Smooth muscle cell (in vitro differentiated cells): ENCODE results near the gene ETFB. TPM values are rescaled to one million over a fixed set of nuclear protein-coding genes. Genes with fewer than 3 reads are reported as not detected.
"Not testable (repeated sequence)": the region's sequence is repeated elsewhere in the genome, so short reads cannot be mapped to it uniquely, and the experiment has no call there.

ENCODE experiments used
- DNase-seq: peaks from one replicate; lab custom pipeline; 2025; ENCODE audit not compliant: unreplicated experiment; lab: John Stamatoyannopoulos, UW
- H2AFZ ChIP-seq: fragments of 200-600 bp; sonication (generic); 2 replicates; pipeline ENCODE4 v1.6.0; 2016; ENCODE audit warnings: antibody characterized with exemption, low read depth, mild to moderate bottlenecking
- H3F3A ChIP-seq: fragments of 200-600 bp; sonication (generic); 2 replicates; pipeline ENCODE4 v1.6.0; 2017; ENCODE audit warnings: antibody characterized with exemption, low read depth
- H3K27ac ChIP-seq: fragments of 200-600 bp; sonication (generic); 2 replicates; pipeline ENCODE4 v1.5.1; 2016; ENCODE audit warnings: low read depth, mild to moderate bottlenecking
- H3K27me3 ChIP-seq: fragments of 200-600 bp; sonication (generic); 2 replicates; pipeline ENCODE4 v1.6.1; 2016; ENCODE audit warnings: low read depth, mild to moderate bottlenecking
- H3K36me3 ChIP-seq: fragments of 200-600 bp; sonication (generic); 2 replicates; pipeline ENCODE4 v1.5.1; 2016; ENCODE audit warnings: low read depth
- H3K4me1 ChIP-seq: fragments of 200-600 bp; sonication (generic); 2 replicates; pipeline ENCODE4 v1.5.1; 2016; ENCODE audit warnings: low read depth
- H3K4me2 ChIP-seq: fragments of 200-600 bp; sonication (generic); 2 replicates; pipeline ENCODE4 v1.6.0; 2016; ENCODE audit warnings: mild to moderate bottlenecking
- H3K4me3 ChIP-seq: fragments of 200-600 bp; sonication (generic); 2 replicates; pipeline ENCODE4 v1.5.1; 2016; ENCODE audit warnings: mild to moderate bottlenecking
- H3K79me2 ChIP-seq: fragments of 200-600 bp; sonication (generic); 2 replicates; pipeline ENCODE4 v1.6.0; 2016; ENCODE audit warnings: low read depth, mild to moderate bottlenecking
- H3K9ac ChIP-seq: fragments of 200-600 bp; sonication (generic); 2 replicates; pipeline ENCODE4 v1.6.0; 2016; ENCODE audit warnings: low read depth
- H3K9me3 ChIP-seq: fragments of 200-600 bp; sonication (generic); replicated peaks from 2 replicates; pipeline ENCODE4 v1.5.1; 2016; ENCODE audit warnings: low read depth
- H4K20me1 ChIP-seq: fragments of 200-600 bp; sonication (generic); 2 replicates; pipeline ENCODE4 v1.6.0; 2016; ENCODE audit warnings: low read depth
- CTCF ChIP-seq: fragments of 200-600 bp; sonication (generic); IDR thresholded peaks from 2 replicates; pipeline ENCODE4 v1.5.1; 2017; ENCODE audit warnings: borderline replicate concordance, mild to moderate bottlenecking, antibody characterized with exemption; ENCODE audit not compliant: insufficient read depth, poor library complexity, severe bottlenecking
- WGBS: methylation state at CpG from one replicate; pipeline ENCODE4 v1.1.7; 2016; ENCODE audit warnings: low lambda C conversion rate; 5-methylcytosine and 5-hydroxymethylcytosine counted together
- polyA plus RNA-seq: library from polyadenylated mRNA; unstranded; fragments of >200 nt; fragmentation: Nextera tagmentation; extraction: Ambion mirVana; gene quantifications from 2 replicates; pipeline ENCODE4 v1.2.1, GENCODE V29; 2016
- total RNA-seq: library from RNA; depleted of rRNA; stranded (reverse); fragments of >200 nt; gene quantifications from 2 replicates; pipeline ENCODE4 v1.2.3, GENCODE V29; 2014

ETFB gene
- total and polyA plus RNA-seq, 2 experiments from 2014 or later, result 51.1 to 94.5 TPM

- H3K27me3 ChIP-seq, result no peaks in the 10 kb centered on the region
- H3K36me3 ChIP-seq, result no peaks in the 10 kb centered on the region
- no peak overlapping the region for H2AFZ ChIP-seq
- no peaks in the 10 kb centered on the region for H3K9me3 ChIP-seq
- WGBS, result 58% methylated on average over 6 of the region's 6 CpGs
- peak; percentile 19 for TF ChIP-seq CTCF
- no peaks in the 10 kb centered on the region for H3K4me1 ChIP-seq
- H3K27ac ChIP-seq, result no peak overlapping the region
- no peaks in the 10 kb centered on the region for H4K20me1 ChIP-seq
- no peak overlapping the region for H3K9ac ChIP-seq
- H3F3A ChIP-seq, result no peaks in the 10 kb centered on the region
- H3K79me2 ChIP-seq, result no peaks in the 10 kb centered on the region
- no peak overlapping the region for H3K4me2 ChIP-seq
- no peak for DNase-seq
- H3K4me3 ChIP-seq, result no peak overlapping the region
Observed at GRCh38 chr19:51407511-51408131, 41.4 kb upstream of the ETFB start.

DNA sequence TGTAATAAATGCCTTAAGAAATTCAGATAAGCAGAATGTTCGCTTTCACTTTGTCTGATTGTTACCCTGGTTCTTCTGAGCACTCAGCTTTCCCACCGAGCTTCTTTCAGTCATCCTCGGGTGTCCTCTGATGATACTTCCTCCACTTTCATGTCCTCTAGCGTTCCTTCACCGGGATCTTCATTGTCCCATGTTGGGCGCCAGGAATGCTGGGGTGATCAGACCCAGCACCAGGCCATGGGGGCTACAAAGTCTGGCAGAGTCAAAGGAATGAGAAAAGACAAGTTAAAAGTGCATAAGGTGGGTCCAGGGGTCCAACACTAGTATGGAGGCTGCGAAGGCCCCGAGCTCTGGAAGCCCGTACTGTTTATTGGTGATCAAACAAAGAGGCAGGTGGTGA, 35.9 kb upstream of the ETFB start:
- Histone ChIP-seq H3K4me3 (no peak overlapping the region), H3K4me1 (no peaks in the 10 kb centered on the region), H3K9me3 (no peaks in the 10 kb centered on the region), H3F3A (no peaks in the 10 kb centered on the region), H3K27me3 (no peaks in the 10 kb centered on the region), H3K27ac (no peak overlapping the region), H2AFZ (no peak overlapping the region), H3K79me2 (no peaks in the 10 kb centered on the region), H3K9ac (no peak overlapping the region), H3K4me2 (no peak overlapping the region), H3K36me3 (no peaks in the 10 kb centered on the region), H4K20me1 (no peaks in the 10 kb centered on the region)
- TF ChIP-seq CTCF, result no peak
- DNase-seq, result no peak
- 95% methylated on average over 9 of the region's 9 CpGs for WGBS

DNA sequence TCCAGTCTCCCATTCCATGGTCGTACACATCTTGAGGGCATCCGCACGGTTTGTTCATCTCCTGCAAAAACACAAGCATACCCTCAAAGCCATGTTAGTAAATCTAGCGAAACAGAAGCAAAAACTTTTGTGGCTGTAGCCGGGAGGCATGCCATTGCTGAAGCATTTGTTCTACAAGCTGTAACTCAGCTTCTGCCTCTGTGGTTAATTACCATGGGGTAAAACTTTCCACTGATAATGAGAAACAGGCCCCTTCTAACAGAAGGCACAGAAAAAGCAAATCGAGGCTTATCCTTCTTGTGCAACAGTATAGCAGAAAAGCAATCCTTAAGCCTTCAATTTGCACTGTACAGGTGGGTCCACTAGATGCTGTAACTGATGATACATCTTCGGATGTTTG, 33.7 kb upstream of the ETFB start:
- H3K36me3 ChIP-seq, H3K27ac ChIP-seq, H3K4me1 ChIP-seq, H3K27me3 ChIP-seq, H4K20me1 ChIP-seq, H3K4me3 ChIP-seq, H3K9ac ChIP-seq, DNase-seq, H3K79me2 ChIP-seq, H3K9me3 ChIP-seq, H3K4me2 ChIP-seq, H3F3A ChIP-seq, H2AFZ ChIP-seq: not testable (repeated sequence)
- WGBS, result 75% methylated on average over 7 of the region's 7 CpGs

GRCh38 chr19:51399231-51399630, 33.0 kb upstream of the ETFB start:
- Histone ChIP-seq H3K9me3 (no peaks in the 10 kb centered on the region), H4K20me1 (no peaks in the 10 kb centered on the region), H3K36me3 (no peaks in the 10 kb centered on the region), H3K9ac (no peak overlapping the region), H3K79me2 (no peaks in the 10 kb centered on the region), H2AFZ (no peak overlapping the region), H3K4me3 (no peak overlapping the region), H3F3A (no peaks in the 10 kb centered on the region), H3K4me1 (peaks cover 9% of the 10 kb centered on the region), H3K4me2 (no peak overlapping the region), H3K27ac (no peak overlapping the region), H3K27me3 (no peaks in the 10 kb centered on the region)
- no peak for TF ChIP-seq CTCF
- DNase-seq, result no peak
- 87% methylated on average over 5 of the region's 5 CpGs for WGBS
